Measurements from ENCODE around the gene WIF1. TPM values are rescaled to one million over a fixed set of nuclear protein-coding genes. Genes with fewer than 3 reads are reported as not detected.

WIF1 gene
- total and polyA plus RNA-seq, 8 donors: 42.5 to 311 (median 214) TPM

- H3K36me3 ChIP-seq: no peaks in the 10 kb centered on the region
- no peaks in the 10 kb centered on the region for H3K4me1 ChIP-seq
- H3K4me3 ChIP-seq: no peak overlapping the region
- H3K27me3 ChIP-seq: no peaks in the 10 kb centered on the region
- no peak overlapping the region for H3K27ac ChIP-seq
- intact Hi-C loops (cut with DNase I): no loop called here
- TF ChIP-seq CTCF (IDR thresholded peaks at IDR 0.05): no peak
- ATAC-seq (no peak), DNase-seq (peak in 2 of 4 donors; percentile 65 to 66)
- no peaks in the 10 kb centered on the region for H3K9me3 ChIP-seq
These were observed 96.0 kb downstream of the WIF1 start for GRCh38 chr12:65025136-65025535.

- ATAC-seq (no peak), DNase-seq (no peak)
- Histone ChIP-seq H3K27me3 (no peaks in the 10 kb centered on the region), H3K27ac (no peak overlapping the region), H3K36me3 (no peaks in the 10 kb centered on the region), H3K9me3 (no peaks in the 10 kb centered on the region), H3K4me3 (no peak overlapping the region), H3K4me1 (no peaks in the 10 kb centered on the region)
- intact Hi-C loops (cut with DNase I): no loop called here
- no peak for TF ChIP-seq CTCF (IDR thresholded peaks at IDR 0.05)
These were observed 97.6 kb downstream of the WIF1 start for GRCh38 chr12:65023485-65023884.

- intact Hi-C loops (cut with DNase I): no loop called here
- DNase-seq: no peak
- ATAC-seq: no peak
- Histone ChIP-seq H3K4me1 (no peaks in the 10 kb centered on the region), H3K36me3 (no peaks in the 10 kb centered on the region), H3K27ac (no peak overlapping the region), H3K9me3 (no peaks in the 10 kb centered on the region), H3K27me3 (no peaks in the 10 kb centered on the region), H3K4me3 (no peak overlapping the region)
- TF ChIP-seq CTCF (IDR thresholded peaks at IDR 0.05): no peak
These were observed 98.1 kb downstream of the WIF1 start for GRCh38 chr12:65022960-65023359.

- no peak for TF ChIP-seq CTCF (IDR thresholded peaks at IDR 0.05)
- Histone ChIP-seq H3K4me1 (no peaks in the 10 kb centered on the region), H3K4me3 (no peak overlapping the region), H3K36me3 (no peaks in the 10 kb centered on the region), H3K9me3 (no peaks in the 10 kb centered on the region), H3K27ac (no peak overlapping the region), H3K27me3 (no peaks in the 10 kb centered on the region)
- intact Hi-C loops (cut with DNase I): no loop called here
- DNase-seq (no peak), ATAC-seq (no peak)
These were observed 98.7 kb downstream of the WIF1 start for GRCh38 chr12:65022421-65022820.

- Histone ChIP-seq H3K9me3 (no peaks in the 10 kb centered on the region), H3K4me1 (no peaks in the 10 kb centered on the region), H3K4me3 (no peak overlapping the region), H3K36me3 (no peaks in the 10 kb centered on the region), H3K27me3 (no peaks in the 10 kb centered on the region), H3K27ac (no peak overlapping the region)
- TF ChIP-seq CTCF (IDR thresholded peaks at IDR 0.05): no peak
- DNase-seq (no peak), ATAC-seq (no peak)
- intact Hi-C loops (cut with DNase I): no loop called here
These were observed 101.3 kb downstream of the WIF1 start for GRCh38 chr12:65019696-65020234.

All from left lung (tissue), 10 donors.